Esophagus muscularis mucosa (tissue), 4 donors: ENCODE measurements around the gene FAM149A.

ENCODE experiments used
- EP300 ChIP-seq: sonication (generic); formaldehyde crosslinking; IDR thresholded peaks from one replicate; pipeline ENCODE4 v1.6.1; 2017; ENCODE audit warnings: antibody characterized with exemption
- POLR2AphosphoS5 ChIP-seq, 2 donors: sonication (generic); formaldehyde crosslinking; IDR thresholded peaks; one replicate each; pipeline ENCODE4 v1.6.1; 2017; ENCODE audit warnings: antibody characterized with exemption in 2 of 2
- TF ChIP-seq, protein P1 (sequence below), 3 experiments: fragments of 200-600 bp in 2 of 3; fragments of 450-650 bp in 1 of 3; sonication (generic) in 2 of 3; IDR thresholded peaks; one replicate each; pipeline ENCODE4 v1.5.1; 2017 to 2019; ENCODE audit warnings: antibody characterized with exemption in 3 of 3, mild to moderate bottlenecking in 2 of 3, moderate library complexity in 1 of 3

DNA sequence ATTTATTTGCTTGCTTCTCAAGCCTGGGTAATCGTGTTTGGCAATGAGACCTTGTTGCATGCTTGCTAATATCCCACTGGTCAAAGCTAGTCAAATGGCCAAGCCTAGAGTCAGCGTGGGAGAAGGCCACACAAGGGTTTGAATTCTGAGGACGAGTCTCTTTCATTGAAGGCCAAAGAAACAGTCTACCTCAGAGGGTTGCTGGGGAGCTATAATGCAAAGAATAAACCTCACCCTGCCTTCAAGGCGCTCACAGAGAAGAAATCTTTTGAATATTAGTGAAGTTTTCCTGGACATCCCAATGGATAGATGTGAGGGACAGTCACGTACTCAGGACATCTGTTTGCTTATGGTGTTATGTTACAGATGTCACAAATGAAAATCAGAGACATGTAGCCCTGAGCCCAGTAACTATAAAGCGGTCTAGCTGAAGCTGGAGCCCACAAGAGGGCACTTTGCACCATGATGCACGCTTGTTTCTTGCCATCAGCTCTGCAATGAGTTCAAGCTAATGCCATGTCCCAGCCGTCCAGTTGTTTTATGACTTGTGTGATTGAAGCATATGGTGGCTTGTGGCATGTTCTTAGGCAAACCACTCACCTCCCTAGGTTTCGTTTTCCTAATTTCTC, 36.6 kb upstream of the FAM149A start:
- TF ChIP-seq, protein P1, sequence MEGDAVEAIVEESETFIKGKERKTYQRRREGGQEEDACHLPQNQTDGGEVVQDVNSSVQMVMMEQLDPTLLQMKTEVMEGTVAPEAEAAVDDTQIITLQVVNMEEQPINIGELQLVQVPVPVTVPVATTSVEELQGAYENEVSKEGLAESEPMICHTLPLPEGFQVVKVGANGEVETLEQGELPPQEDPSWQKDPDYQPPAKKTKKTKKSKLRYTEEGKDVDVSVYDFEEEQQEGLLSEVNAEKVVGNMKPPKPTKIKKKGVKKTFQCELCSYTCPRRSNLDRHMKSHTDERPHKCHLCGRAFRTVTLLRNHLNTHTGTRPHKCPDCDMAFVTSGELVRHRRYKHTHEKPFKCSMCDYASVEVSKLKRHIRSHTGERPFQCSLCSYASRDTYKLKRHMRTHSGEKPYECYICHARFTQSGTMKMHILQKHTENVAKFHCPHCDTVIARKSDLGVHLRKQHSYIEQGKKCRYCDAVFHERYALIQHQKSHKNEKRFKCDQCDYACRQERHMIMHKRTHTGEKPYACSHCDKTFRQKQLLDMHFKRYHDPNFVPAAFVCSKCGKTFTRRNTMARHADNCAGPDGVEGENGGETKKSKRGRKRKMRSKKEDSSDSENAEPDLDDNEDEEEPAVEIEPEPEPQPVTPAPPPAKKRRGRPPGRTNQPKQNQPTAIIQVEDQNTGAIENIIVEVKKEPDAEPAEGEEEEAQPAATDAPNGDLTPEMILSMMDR (IDR thresholded peaks at IDR 0.05): peak; percentile 61 to 68 (median 61)
- TF ChIP-seq POLR2AphosphoS5 (IDR thresholded peaks at IDR 0.05) (peak in 1 of 2 donors; percentile 41), EP300 (no peak)
